Liver (tissue), 3 donors: ENCODE data around the gene GLTPD2.

Source experiments
- ATF3 ChIP-seq: IDR thresholded peaks from 2 replicates; pipeline ENCODE4 v1.6.1; 2016; ENCODE audit warnings: antibody characterized with exemption
- CTCF ChIP-seq: fragments of 150-350 bp; IDR thresholded peaks from 2 replicates; pipeline ENCODE4 v1.5.1; 2017; ENCODE audit warnings: improper control_type of control experiment, low read depth, low read length; ENCODE audit not compliant: missing input control
- EGR1 ChIP-seq, 2 donors: IDR thresholded peaks; 2 replicates each; pipeline ENCODE4 v1.6.1; 2016 to 2018; ENCODE audit warnings: antibody characterized with exemption in 2 of 2, low read depth in 2 of 2
- FOXA2 ChIP-seq: IDR thresholded peaks from 2 replicates; pipeline ENCODE4 v1.6.1; 2016; ENCODE audit warnings: antibody characterized with exemption
- GABPA ChIP-seq, 2 donors: IDR thresholded peaks in 1 of 2; conservative IDR thresholded peaks in 1 of 2; 2 replicates each; pipeline ENCODE4 v1.6.1; 2016; ENCODE audit warnings: antibody characterized with exemption in 2 of 2, mild to moderate bottlenecking in 1 of 2, moderate library complexity in 1 of 2
- JUND ChIP-seq, 2 donors: IDR thresholded peaks; 2 replicates each; pipeline ENCODE4 v1.6.1; 2016; ENCODE audit warnings: antibody characterized with exemption in 2 of 2
- MAX ChIP-seq: IDR thresholded peaks from 2 replicates; pipeline ENCODE4 v1.6.1; 2016; ENCODE audit warnings: antibody characterized with exemption
- NR2F2 ChIP-seq: IDR thresholded peaks from 2 replicates; pipeline ENCODE4 v1.6.1; 2016; ENCODE audit warnings: antibody characterized with exemption
- RAD21 ChIP-seq, 2 donors: IDR thresholded peaks; 2 replicates each; pipeline ENCODE4 v1.6.1; 2016; ENCODE audit warnings: antibody characterized with exemption in 2 of 2, mild to moderate bottlenecking in 2 of 2
- REST ChIP-seq: IDR thresholded peaks from 2 replicates; pipeline ENCODE4 v1.6.1; 2016; ENCODE audit warnings: antibody characterized with exemption, mild to moderate bottlenecking
- SP1 ChIP-seq: IDR thresholded peaks from 2 replicates; pipeline ENCODE4 v1.6.1; 2018; ENCODE audit warnings: antibody characterized with exemption, mild to moderate bottlenecking
- TAF1 ChIP-seq: conservative IDR thresholded peaks from 2 replicates; pipeline ENCODE4 v1.6.1; 2016; ENCODE audit warnings: antibody characterized with exemption, mild to moderate bottlenecking
- YY1 ChIP-seq: IDR thresholded peaks from 2 replicates; pipeline ENCODE4 v1.6.1; 2016; ENCODE audit warnings: antibody characterized with exemption, mild to moderate bottlenecking
- ZBTB33 ChIP-seq: IDR thresholded peaks from 2 replicates; pipeline ENCODE4 v1.6.1; 2016; ENCODE audit warnings: antibody characterized with exemption
- donor health status: healthy.
- donor health status: healthy.

GRCh38 chr17:4795168-4795567 lies 6.4 kb downstream of the GLTPD2 start:
- no peak for TF ChIP-seq CTCF
- no peak for TF ChIP-seq RAD21 (IDR thresholded peaks at IDR 0.05)
- TF ChIP-seq ZBTB33 = no peak
- TF ChIP-seq EGR1 (IDR thresholded peaks at IDR 0.05; ENCODE audit: low read depth in 2 of 2) = no peak
- TF ChIP-seq MAX = no peak
- no peak for TF ChIP-seq YY1
- no peak for TF ChIP-seq GABPA (IDR thresholded peaks at IDR 0.05 in 1 of 2, conservative IDR thresholded peaks at IDR 0.05 in 1 of 2)
- no peak for TF ChIP-seq REST
- TF ChIP-seq TAF1 = no peak
- no peak for TF ChIP-seq ATF3
- no peak for TF ChIP-seq NR2F2
- TF ChIP-seq SP1 = no peak
- TF ChIP-seq JUND (IDR thresholded peaks at IDR 0.05) = no peak
- no peak for TF ChIP-seq FOXA2
